ENCODE results near the gene PIAS4. TPM values are rescaled to one million over a fixed set of nuclear protein-coding genes. Genes with fewer than 3 reads are reported as not detected.

PIAS4 gene
- total RNA-seq, 1 experiment from 2014 or later: 45.9 TPM

- no peak overlapping the region for H3K4me3 Mint-ChIP-seq
- no peaks in the 10 kb centered on the region for H3K27me3 Mint-ChIP-seq (ENCODE audit: low read depth)
- no peak overlapping the region for H3K27ac Mint-ChIP-seq
- ChIA-PET CTCF (no interaction called here), POLR2A (no interaction called here)
- H3K36me3 Mint-ChIP-seq: peaks cover 20% of the 10 kb centered on the region
- peaks cover 9% of the 10 kb centered on the region; the same call in 1 of the 2 replicates for H3K4me1 Mint-ChIP-seq
- ATAC-seq: no peak
- no peak for TF ChIP-seq NFATC4 (CRISPR knock-in tag; IDR thresholded peaks at IDR 0.05)
- no peak for TF ChIP-seq ZNF425 (CRISPR knock-in tag; conservative IDR thresholded peaks at IDR 0.05)
- no peak for TF ChIP-seq NR2C2 (CRISPR knock-in tag; IDR thresholded peaks at IDR 0.05)
- TF ChIP-seq E2F1 (CRISPR knock-in tag; IDR thresholded peaks at IDR 0.05): no peak
- TF ChIP-seq EMX1 (CRISPR knock-in tag; IDR thresholded peaks at IDR 0.05): no peak
- TF ChIP-seq ZNF138 (CRISPR knock-in tag; conservative IDR thresholded peaks at IDR 0.05): no peak
- no peak for TF ChIP-seq KAT7 (CRISPR knock-in tag; IDR thresholded peaks at IDR 0.05; ENCODE audit: borderline replicate concordance)
- TF ChIP-seq ARID4B (CRISPR knock-in tag; IDR thresholded peaks at IDR 0.05; ENCODE audit: borderline replicate concordance): no peak
- TF ChIP-seq ATF6 (CRISPR knock-in tag; IDR thresholded peaks at IDR 0.05): no peak
- TF ChIP-seq SMAD4 (CRISPR knock-in tag; IDR thresholded peaks at IDR 0.05): no peak
- TF ChIP-seq CREM (CRISPR knock-in tag; IDR thresholded peaks at IDR 0.05): no peak
- no peak for TF ChIP-seq TCF7 (CRISPR knock-in tag; IDR thresholded peaks at IDR 0.05; ENCODE audit: low read depth)
- no peak for TF ChIP-seq ZNF416 (CRISPR knock-in tag; IDR thresholded peaks at IDR 0.05)
- no peak for TF ChIP-seq TP53 (CRISPR knock-in tag; IDR thresholded peaks at IDR 0.05)
- TF ChIP-seq ESRRA (CRISPR knock-in tag; IDR thresholded peaks at IDR 0.05; ENCODE audit: borderline replicate concordance): no peak
- DNase-seq (ENCODE audit: low spot score): no peak
- no peaks in the 10 kb centered on the region for H3K9me3 Mint-ChIP-seq
These were observed 39.6 kb downstream of the PIAS4 start for GRCh38 chr19:4046946-4047683.

GRCh38 chr19:4049432-4049831, 41.9 kb downstream of the PIAS4 start:
- Mint-ChIP-seq H3K27me3 (ENCODE audit: low read depth) (no peaks in the 10 kb centered on the region), H3K9me3 (no peaks in the 10 kb centered on the region), H3K27ac (peak overlapping the region; percentile 42; the same call in 1 of the 2 replicates), H3K4me3 (no peak overlapping the region), H3K4me1 (peaks cover 12% of the 10 kb centered on the region), H3K36me3 (peaks cover 33% of the 10 kb centered on the region)
- POLR2A ChIA-PET: no interaction called here
- ATAC-seq (no peak), DNase-seq (ENCODE audit: low spot score) (no peak)
- CTCF ChIA-PET: no interaction called here
- no peak for TF ChIP-seq CDX4 (CRISPR knock-in tag; IDR thresholded peaks at IDR 0.05; ENCODE audit: borderline replicate concordance)
- TF ChIP-seq TCF7 (CRISPR knock-in tag; IDR thresholded peaks at IDR 0.05; ENCODE audit: low read depth): no peak
- TF ChIP-seq USF2 (CRISPR knock-in tag; IDR thresholded peaks at IDR 0.05): no peak
- TF ChIP-seq CREB1 (CRISPR knock-in tag; IDR thresholded peaks at IDR 0.05): no peak
- no peak for TF ChIP-seq FOXP1 (CRISPR knock-in tag; IDR thresholded peaks at IDR 0.05; ENCODE audit: borderline replicate concordance)
- no peak for TF ChIP-seq MXD4 (CRISPR knock-in tag; IDR thresholded peaks at IDR 0.05; ENCODE audit: borderline replicate concordance)
- no peak for TF ChIP-seq NFE2L1 (CRISPR knock-in tag; IDR thresholded peaks at IDR 0.05)
- TF ChIP-seq NR3C1 (CRISPR knock-in tag; conservative IDR thresholded peaks at IDR 0.05; ENCODE audit: low read depth): no peak

Measured in WTC11 (cell line).